Head of caudate nucleus (tissue), 42 donors: ENCODE data around the gene LRCH4.
"Not testable (repeated sequence)": the region's sequence is repeated elsewhere in the genome, so short reads cannot be mapped to it uniquely, and the experiment has no call there.

Experiments used
- DNase-seq, 42 donors: peaks; one replicate each; pipeline versions ENCODE4 v3.0.0 to v3.0.0-alpha.2; 2020 to 2021; ENCODE audit warnings: mixed read lengths in 7 of 42
- intact Hi-C: fragments of 100-400 bp; cut with DNase I; formaldehyde crosslinking; loops from one replicate; pipeline ENCODE4 v1.15.0; 2022

LRCH4 gene

GRCh38 chr7:100553032-100553431, 32.9 kb downstream of the LRCH4 start:
- no peak for DNase-seq
- intact Hi-C loops = no loop called here

GRCh38 chr7:100552532-100552931, 33.4 kb downstream of the LRCH4 start:
- intact Hi-C loops = no loop called here
- DNase-seq = no peak

- intact Hi-C loops, DNase-seq: not testable (repeated sequence)
Observed at GRCh38 chr7:100548446-100548845, 37.5 kb downstream of the LRCH4 start.

GRCh38 chr7:100547872-100548271, 38.1 kb downstream of the LRCH4 start:
- intact Hi-C loops = no loop called here
- peak in 1 of 42 donors; percentile 64 for DNase-seq

- peak in 12 of 42 donors; percentile 12 to 75 (median 49) for DNase-seq
- intact Hi-C loops = no loop called here
Observed at GRCh38 chr7:100546926-100547800, 38.8 kb downstream of the LRCH4 start.

- DNase-seq = no peak
- intact Hi-C loops = no loop called here
Observed at GRCh38 chr7:100546129-100546925, 39.6 kb downstream of the LRCH4 start.

GRCh38 chr7:100545360-100546128, 40.4 kb downstream of the LRCH4 start:
- peak in 9 of 42 donors; percentile 47 to 83 (median 57) for DNase-seq
- intact Hi-C loops = no loop called here

GRCh38 chr7:100544967-100545359, 41.0 kb downstream of the LRCH4 start:
- intact Hi-C loops = loop anchor here (5.0 kb wide), 1 partner anchor 68 kb away; the partner anchor contains the start of gene TSC22D4
- DNase-seq = no peak

GRCh38 chr7:100544386-100544785, 41.5 kb downstream of the LRCH4 start:
- intact Hi-C loops = loop anchor here (5.0 kb wide), 1 partner anchor 67 kb away; the partner anchor contains the start of gene TSC22D4
- DNase-seq = no peak

GRCh38 chr7:100543586-100543985, 42.3 kb downstream of the LRCH4 start:
- peak in 4 of 42 donors; percentile 34 to 60 (median 52) for DNase-seq
- intact Hi-C loops = loop anchor here (5.0 kb wide), 1 partner anchor 66 kb away; the partner anchor contains the start of gene TSC22D4

GRCh38 chr7:100541309-100541708, 44.6 kb downstream of the LRCH4 start:
- intact Hi-C loops = loop anchor here (5.0 kb wide), 1 partner anchor 64 kb away; the partner anchor contains the start of gene TSC22D4
- DNase-seq = not testable (repeated sequence)

- DNase-seq = no peak
- intact Hi-C loops = loop anchor here (5.0 kb wide), 1 partner anchor 63 kb away; the partner anchor contains the start of gene TSC22D4
Observed at GRCh38 chr7:100540073-100540723, 45.7 kb downstream of the LRCH4 start.

GRCh38 chr7:100539436-100540006, 46.4 kb downstream of the LRCH4 start:
- peak in 2 of 42 donors; percentile 14 to 27 for DNase-seq
- intact Hi-C loops = loop anchor here (5.0 kb wide), 1 partner anchor 62 kb away; the partner anchor contains the start of gene TSC22D4

GRCh38 chr7:100538654-100539435, 47.1 kb downstream of the LRCH4 start, which contains the start of gene AGFG2:
AGFG2 (plus strand) TSS chr7:100539203; CDS start chr7:100539347, 144 bp downstream.
- intact Hi-C loops = no loop called here
- peak; percentile 100 for DNase-seq

- intact Hi-C loops = no loop called here
- DNase-seq = no peak
Observed at GRCh38 chr7:100538348-100538653, 47.6 kb downstream of the LRCH4 start.

- DNase-seq, intact Hi-C loops: not testable (repeated sequence)
Observed at GRCh38 chr7:100536695-100537094, 49.2 kb downstream of the LRCH4 start.

GRCh38 chr7:100535982-100536381, 49.9 kb downstream of the LRCH4 start:
- intact Hi-C loops, DNase-seq: not testable (repeated sequence)
